HEK293 (cell line): ENCODE data around the gene PLCB1.

Source experiments
- CTCF ChIA-PET: fragments of 350-600 bp; formaldehyde crosslinking; extraction: SDS; loops from one replicate; lab custom pipeline; 2021; ENCODE audit warnings: antibody characterized with exemption; lab: Yijun Ruan, JAX
- POLR2A ChIA-PET: fragments of 300-600 bp; formaldehyde crosslinking; extraction: SDS; loops from one replicate; lab custom pipeline; 2020; ENCODE audit warnings: antibody characterized with exemption, inconsistent platforms; lab: Yijun Ruan, JAX
- H3K27ac ChIP-seq: fragments of 200-500 bp; sonication (Bioruptor generic); 2 replicates; pipeline ENCODE4 v1.5.1; 2014; ENCODE audit warnings: low read depth, low read length, control low read depth, inconsistent platforms; ENCODE audit errors: extremely low read depth
- H3K36me3 ChIP-seq, 2 experiments: fragments of 200-500 bp in 1 of 2; sonication (Bioruptor generic) in 1 of 2; 1 replicate in 1 of 2; 2 replicates in 1 of 2; pipeline ENCODE4 v1.5.1; 2014 to 2017; ENCODE audit warnings: inconsistent platforms in 2 of 2, low read length in 2 of 2; ENCODE audit not compliant: control insufficient read depth in 2 of 2, insufficient read depth in 1 of 2
- H3K4me1 ChIP-seq: fragments of 200-500 bp; sonication (Bioruptor generic); 2 replicates; pipeline ENCODE4 v1.5.1; 2014; ENCODE audit warnings: mild to moderate bottlenecking, low read length, inconsistent platforms; ENCODE audit not compliant: control insufficient read depth, insufficient read depth
- H3K4me3 ChIP-seq: 2 replicates; pipeline ENCODE4 v1.5.1; 2011; ENCODE audit warnings: low read depth, mild to moderate bottlenecking, control low read depth, low read length, moderate library complexity
- H3K9me3 ChIP-seq: fragments of 200-500 bp; sonication (Bioruptor generic); 2 replicates; pipeline ENCODE4 v1.5.1; 2014; ENCODE audit warnings: low read depth, low read length, inconsistent platforms; ENCODE audit not compliant: control insufficient read depth, insufficient read depth
- PRDM10 ChIP-seq: fragments of 450-650 bp; formaldehyde crosslinking; IDR thresholded peaks from 2 replicates; pipeline ENCODE4 v1.5.1; 2016; ENCODE audit warnings: missing biosample characterization, missing genetic modification characterization
- REPIN1 ChIP-seq: fragments of 450-650 bp; formaldehyde crosslinking; IDR thresholded peaks from 2 replicates; pipeline ENCODE4 v1.5.1; 2017; ENCODE audit warnings: missing biosample characterization, missing genetic modification characterization, low read depth
- SP3 ChIP-seq: fragments of 450-650 bp; formaldehyde crosslinking; IDR thresholded peaks from 2 replicates; pipeline ENCODE4 v1.5.1; 2016; ENCODE audit warnings: missing biosample characterization, missing genetic modification characterization
- YY2 ChIP-seq: fragments of 450-650 bp; formaldehyde crosslinking; IDR thresholded peaks from 2 replicates; pipeline ENCODE4 v1.5.1; 2016; ENCODE audit warnings: missing biosample characterization, missing genetic modification characterization
- ZNF146 ChIP-seq: fragments of 450-650 bp; formaldehyde crosslinking; IDR thresholded peaks from 2 replicates; pipeline ENCODE4 v1.5.1; 2016; ENCODE audit warnings: missing biosample characterization, missing genetic modification characterization
- ZNF202 ChIP-seq: fragments of 450-650 bp; formaldehyde crosslinking; IDR thresholded peaks from 2 replicates; pipeline ENCODE4 v1.5.1; 2016; ENCODE audit warnings: missing biosample characterization, missing genetic modification characterization, borderline replicate concordance
- ZNF23 ChIP-seq: fragments of 450-650 bp; formaldehyde crosslinking; IDR thresholded peaks from 2 replicates; pipeline ENCODE4 v1.5.1; 2016; ENCODE audit warnings: missing biosample characterization, missing genetic modification characterization, borderline replicate concordance
- ZNF292 ChIP-seq: fragments of 450-650 bp; formaldehyde crosslinking; IDR thresholded peaks from 2 replicates; pipeline ENCODE4 v1.5.1; 2016; ENCODE audit warnings: low read depth, missing biosample characterization, missing genetic modification characterization, borderline replicate concordance
- ZNF311 ChIP-seq: fragments of 450-650 bp; formaldehyde crosslinking; IDR thresholded peaks from 2 replicates; pipeline ENCODE4 v1.5.1; 2017; ENCODE audit warnings: missing biosample characterization, missing genetic modification characterization, borderline replicate concordance
- ZNF335 ChIP-seq: fragments of 450-650 bp; formaldehyde crosslinking; conservative IDR thresholded peaks from 2 replicates; pipeline ENCODE4 v1.5.1; 2016; ENCODE audit warnings: missing biosample characterization, missing genetic modification characterization
- ZNF48 ChIP-seq: fragments of 450-650 bp; formaldehyde crosslinking; IDR thresholded peaks from 2 replicates; pipeline ENCODE4 v1.5.1; 2016; ENCODE audit warnings: missing biosample characterization, missing genetic modification characterization
- ZNF521 ChIP-seq: fragments of 450-650 bp; formaldehyde crosslinking; IDR thresholded peaks from 2 replicates; pipeline ENCODE4 v1.5.1; 2017; ENCODE audit warnings: missing biosample characterization, mild to moderate bottlenecking, missing genetic modification characterization
- ZNF549 ChIP-seq: fragments of 450-650 bp; IDR thresholded peaks from 2 replicates; pipeline ENCODE4 v1.5.1; 2018; ENCODE audit warnings: missing biosample characterization, missing genetic modification characterization, mild to moderate bottlenecking, inconsistent platforms, moderate library complexity
- ZNF654 ChIP-seq: fragments of 450-650 bp; formaldehyde crosslinking; IDR thresholded peaks from 2 replicates; pipeline ENCODE4 v1.5.1; 2016; ENCODE audit warnings: low read depth, missing biosample characterization, missing genetic modification characterization
- TF ChIP-seq, protein P1 (sequence below): fragments of 450-650 bp; formaldehyde crosslinking; IDR thresholded peaks from 2 replicates; pipeline ENCODE4 v1.5.1; 2016; ENCODE audit warnings: missing biosample characterization, missing genetic modification characterization
- TF ChIP-seq, protein P2 (sequence below): fragments of 450-650 bp; formaldehyde crosslinking; IDR thresholded peaks from 2 replicates; pipeline ENCODE4 v1.5.1; 2017; ENCODE audit warnings: missing biosample characterization, missing genetic modification characterization
- TF ChIP-seq, protein P3 (sequence below): fragments of 450-650 bp; formaldehyde crosslinking; IDR thresholded peaks from 2 replicates; pipeline ENCODE4 v1.5.1; 2016; ENCODE audit warnings: missing biosample characterization, missing genetic modification characterization
- TF ChIP-seq, protein P4 (sequence below): fragments of 450-650 bp; formaldehyde crosslinking; IDR thresholded peaks from 2 replicates; pipeline ENCODE4 v1.5.1; 2016; ENCODE audit warnings: missing biosample characterization, missing genetic modification characterization, low read depth
- TF ChIP-seq, protein P5 (sequence below): fragments of 450-650 bp; formaldehyde crosslinking; IDR thresholded peaks from 2 replicates; pipeline ENCODE4 v1.5.1; 2016; ENCODE audit warnings: missing biosample characterization, missing genetic modification characterization

The PLCB1 gene

GRCh38 chr20:8700756-8701155, 568.7 kb downstream of the PLCB1 start:
- CTCF ChIA-PET: no interaction called here

GRCh38 chr20:8706961-8707700, 575.1 kb downstream of the PLCB1 start:
- Histone ChIP-seq H3K36me3 (peaks cover 0 to 7% of the 10 kb centered on the region in 2 experiments; a peak in 1 of 3 replicates), H3K9me3 (no peaks in the 10 kb centered on the region), H3K4me1 (no peaks in the 10 kb centered on the region), H3K27ac (no peak overlapping the region), H3K4me3 (no peak overlapping the region)
- TF ChIP-seq, protein P1, sequence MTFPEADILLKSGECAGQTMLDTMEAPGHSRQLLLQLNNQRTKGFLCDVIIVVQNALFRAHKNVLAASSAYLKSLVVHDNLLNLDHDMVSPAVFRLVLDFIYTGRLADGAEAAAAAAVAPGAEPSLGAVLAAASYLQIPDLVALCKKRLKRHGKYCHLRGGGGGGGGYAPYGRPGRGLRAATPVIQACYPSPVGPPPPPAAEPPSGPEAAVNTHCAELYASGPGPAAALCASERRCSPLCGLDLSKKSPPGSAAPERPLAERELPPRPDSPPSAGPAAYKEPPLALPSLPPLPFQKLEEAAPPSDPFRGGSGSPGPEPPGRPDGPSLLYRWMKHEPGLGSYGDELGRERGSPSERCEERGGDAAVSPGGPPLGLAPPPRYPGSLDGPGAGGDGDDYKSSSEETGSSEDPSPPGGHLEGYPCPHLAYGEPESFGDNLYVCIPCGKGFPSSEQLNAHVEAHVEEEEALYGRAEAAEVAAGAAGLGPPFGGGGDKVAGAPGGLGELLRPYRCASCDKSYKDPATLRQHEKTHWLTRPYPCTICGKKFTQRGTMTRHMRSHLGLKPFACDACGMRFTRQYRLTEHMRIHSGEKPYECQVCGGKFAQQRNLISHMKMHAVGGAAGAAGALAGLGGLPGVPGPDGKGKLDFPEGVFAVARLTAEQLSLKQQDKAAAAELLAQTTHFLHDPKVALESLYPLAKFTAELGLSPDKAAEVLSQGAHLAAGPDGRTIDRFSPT (tag by site-specific recombination): no peak
- no peak for TF ChIP-seq ZNF23 (tag by site-specific recombination)
- no peak for TF ChIP-seq ZNF654 (tag by site-specific recombination)
- TF ChIP-seq ZNF202 (tag by site-specific recombination): no peak
- TF ChIP-seq, protein P2, sequence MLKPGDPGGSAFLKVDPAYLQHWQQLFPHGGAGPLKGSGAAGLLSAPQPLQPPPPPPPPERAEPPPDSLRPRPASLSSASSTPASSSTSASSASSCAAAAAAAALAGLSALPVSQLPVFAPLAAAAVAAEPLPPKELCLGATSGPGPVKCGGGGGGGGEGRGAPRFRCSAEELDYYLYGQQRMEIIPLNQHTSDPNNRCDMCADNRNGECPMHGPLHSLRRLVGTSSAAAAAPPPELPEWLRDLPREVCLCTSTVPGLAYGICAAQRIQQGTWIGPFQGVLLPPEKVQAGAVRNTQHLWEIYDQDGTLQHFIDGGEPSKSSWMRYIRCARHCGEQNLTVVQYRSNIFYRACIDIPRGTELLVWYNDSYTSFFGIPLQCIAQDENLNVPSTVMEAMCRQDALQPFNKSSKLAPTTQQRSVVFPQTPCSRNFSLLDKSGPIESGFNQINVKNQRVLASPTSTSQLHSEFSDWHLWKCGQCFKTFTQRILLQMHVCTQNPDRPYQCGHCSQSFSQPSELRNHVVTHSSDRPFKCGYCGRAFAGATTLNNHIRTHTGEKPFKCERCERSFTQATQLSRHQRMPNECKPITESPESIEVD: no peak
- TF ChIP-seq REPIN1 (tag by site-specific recombination): no peak
- TF ChIP-seq ZNF146 (tag by site-specific recombination): no peak
- no peak for TF ChIP-seq ZNF311 (tag by site-specific recombination)
- TF ChIP-seq SP3 (tag by site-specific recombination): no peak
- TF ChIP-seq PRDM10 (tag by site-specific recombination): no peak
- TF ChIP-seq, protein P3, sequence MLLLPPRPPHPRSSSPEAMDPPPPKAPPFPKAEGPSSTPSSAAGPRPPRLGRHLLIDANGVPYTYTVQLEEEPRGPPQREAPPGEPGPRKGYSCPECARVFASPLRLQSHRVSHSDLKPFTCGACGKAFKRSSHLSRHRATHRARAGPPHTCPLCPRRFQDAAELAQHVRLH: no peak
- TF ChIP-seq ZNF292 (tag by site-specific recombination): no peak
- CTCF ChIA-PET: interaction anchor here (2.2 kb wide), 1 partner anchor 14 kb away, joined by 12 read pairs; no protein-coding TSS in a partner anchor
- POLR2A ChIA-PET: no interaction called here

More at GRCh38 chr20:8700756-8701155, 568.7 kb downstream of the PLCB1 start:
- Histone ChIP-seq H3K9me3 (no peaks in the 10 kb centered on the region), H3K27ac (no peak overlapping the region), H3K36me3 (peaks cover 0 to 3% of the 10 kb centered on the region in 2 experiments; a peak in 1 of 3 replicates), H3K4me3 (no peak overlapping the region), H3K4me1 (no peaks in the 10 kb centered on the region)
- POLR2A ChIA-PET: no interaction called here
- TF ChIP-seq YY2: no peak
- TF ChIP-seq ZNF521: no peak
- TF ChIP-seq ZNF654 (tag by site-specific recombination): no peak
- TF ChIP-seq, protein P4, sequence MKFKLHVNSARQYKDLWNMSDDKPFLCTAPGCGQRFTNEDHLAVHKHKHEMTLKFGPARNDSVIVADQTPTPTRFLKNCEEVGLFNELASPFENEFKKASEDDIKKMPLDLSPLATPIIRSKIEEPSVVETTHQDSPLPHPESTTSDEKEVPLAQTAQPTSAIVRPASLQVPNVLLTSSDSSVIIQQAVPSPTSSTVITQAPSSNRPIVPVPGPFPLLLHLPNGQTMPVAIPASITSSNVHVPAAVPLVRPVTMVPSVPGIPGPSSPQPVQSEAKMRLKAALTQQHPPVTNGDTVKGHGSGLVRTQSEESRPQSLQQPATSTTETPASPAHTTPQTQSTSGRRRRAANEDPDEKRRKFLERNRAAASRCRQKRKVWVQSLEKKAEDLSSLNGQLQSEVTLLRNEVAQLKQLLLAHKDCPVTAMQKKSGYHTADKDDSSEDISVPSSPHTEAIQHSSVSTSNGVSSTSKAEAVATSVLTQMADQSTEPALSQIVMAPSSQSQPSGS (tag by site-specific recombination): no peak
- no peak for TF ChIP-seq ZNF549 (tag by site-specific recombination)
- TF ChIP-seq ZNF335 (tag by site-specific recombination): no peak
- TF ChIP-seq, protein P5, sequence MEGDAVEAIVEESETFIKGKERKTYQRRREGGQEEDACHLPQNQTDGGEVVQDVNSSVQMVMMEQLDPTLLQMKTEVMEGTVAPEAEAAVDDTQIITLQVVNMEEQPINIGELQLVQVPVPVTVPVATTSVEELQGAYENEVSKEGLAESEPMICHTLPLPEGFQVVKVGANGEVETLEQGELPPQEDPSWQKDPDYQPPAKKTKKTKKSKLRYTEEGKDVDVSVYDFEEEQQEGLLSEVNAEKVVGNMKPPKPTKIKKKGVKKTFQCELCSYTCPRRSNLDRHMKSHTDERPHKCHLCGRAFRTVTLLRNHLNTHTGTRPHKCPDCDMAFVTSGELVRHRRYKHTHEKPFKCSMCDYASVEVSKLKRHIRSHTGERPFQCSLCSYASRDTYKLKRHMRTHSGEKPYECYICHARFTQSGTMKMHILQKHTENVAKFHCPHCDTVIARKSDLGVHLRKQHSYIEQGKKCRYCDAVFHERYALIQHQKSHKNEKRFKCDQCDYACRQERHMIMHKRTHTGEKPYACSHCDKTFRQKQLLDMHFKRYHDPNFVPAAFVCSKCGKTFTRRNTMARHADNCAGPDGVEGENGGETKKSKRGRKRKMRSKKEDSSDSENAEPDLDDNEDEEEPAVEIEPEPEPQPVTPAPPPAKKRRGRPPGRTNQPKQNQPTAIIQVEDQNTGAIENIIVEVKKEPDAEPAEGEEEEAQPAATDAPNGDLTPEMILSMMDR (tag by site-specific recombination): no peak
- TF ChIP-seq ZNF48 (tag by site-specific recombination): no peak
